Ectodermal cell (in vitro differentiated cells): Measurements from ENCODE around the gene LPP.
A peak's percentile ranks its signal among the peaks of the same experiment; 100 is the strongest.

ENCODE experiments used
- H3K27ac ChIP-seq: 2 replicates; pipeline ENCODE4 v1.7.0; 2013; ENCODE audit warnings: mild to moderate bottlenecking, low read depth, low read length; ENCODE audit not compliant: insufficient read depth, poor library complexity, severe bottlenecking
- H3K27me3 ChIP-seq: 2 replicates; pipeline ENCODE4 v1.7.0; 2013; ENCODE audit warnings: mild to moderate bottlenecking, low read length; ENCODE audit not compliant: insufficient read depth, control insufficient read depth, poor library complexity, severe bottlenecking
- H3K36me3 ChIP-seq: one replicate; pipeline ENCODE4 v1.7.0; 2013; ENCODE audit warnings: low read length; ENCODE audit not compliant: control insufficient read depth, insufficient read depth
- H3K4me1 ChIP-seq: one replicate; pipeline ENCODE4 v1.7.0; 2013; ENCODE audit warnings: low read length; ENCODE audit not compliant: control insufficient read depth, insufficient read depth
- H3K4me3 ChIP-seq: 2 replicates; pipeline ENCODE4 v1.7.0; 2013; ENCODE audit warnings: low read depth, low read length, control low read depth; ENCODE audit not compliant: insufficient read depth
- H3K9me3 ChIP-seq: 2 replicates; pipeline ENCODE4 v1.7.0; 2013; ENCODE audit warnings: mild to moderate bottlenecking, low read length, moderate library complexity; ENCODE audit not compliant: control insufficient read depth
- WGBS, 2 experiments: methylation state at CpG; one replicate each; pipeline ENCODE4 v1.1.7; 2013; ENCODE audit warnings: missing lambda C conversion rate in 2 of 2; 5-methylcytosine and 5-hydroxymethylcytosine counted together

LPP gene

GRCh38 chr3:188178293-188178936 is 24.5 kb downstream of the LPP start:
- 94 to 95% methylated on average over 7 of the region's 7 CpGs for WGBS, 2 experiments
- Histone ChIP-seq H3K27ac (no peak overlapping the region), H3K27me3 (no peaks in the 10 kb centered on the region), H3K36me3 (no peaks in the 10 kb centered on the region), H3K9me3 (no peaks in the 10 kb centered on the region), H3K4me3 (no peak overlapping the region), H3K4me1 (peaks cover 15% of the 10 kb centered on the region)

- WGBS, 2 experiments, result 78% methylated on average over 16 of the region's 16 CpGs
- H3K36me3 ChIP-seq, result no peaks in the 10 kb centered on the region
- H3K4me3 ChIP-seq, result no peak overlapping the region
- H3K4me1 ChIP-seq, result peaks cover 15% of the 10 kb centered on the region
- H3K27me3 ChIP-seq, result no peaks in the 10 kb centered on the region
- no peaks in the 10 kb centered on the region for H3K9me3 ChIP-seq
- no peak overlapping the region for H3K27ac ChIP-seq
Observed at GRCh38 chr3:188179006-188179966, 25.3 kb downstream of the LPP start.

GRCh38 chr3:188180114-188180513 is 26.2 kb downstream of the LPP start:
- H3K4me1 ChIP-seq, result peaks cover 21% of the 10 kb centered on the region
- no peaks in the 10 kb centered on the region for H3K27me3 ChIP-seq
- WGBS, 2 experiments, result 87 to 89% methylated on average over 7 of the region's 7 CpGs
- no peak overlapping the region for H3K4me3 ChIP-seq
- no peaks in the 10 kb centered on the region for H3K36me3 ChIP-seq
- no peaks in the 10 kb centered on the region for H3K9me3 ChIP-seq
- H3K27ac ChIP-seq, result no peak overlapping the region

GRCh38 chr3:188183452-188183851 is 29.5 kb downstream of the LPP start:
- H3K4me1 ChIP-seq, result peaks cover 30% of the 10 kb centered on the region
- H3K27me3 ChIP-seq, result no peaks in the 10 kb centered on the region
- no peak overlapping the region for H3K27ac ChIP-seq
- 95% methylated on average over 5 of the region's 5 CpGs for WGBS, 2 experiments
- H3K9me3 ChIP-seq, result no peaks in the 10 kb centered on the region
- H3K36me3 ChIP-seq, result no peaks in the 10 kb centered on the region
- no peak overlapping the region for H3K4me3 ChIP-seq

- Histone ChIP-seq H3K27ac (no peak overlapping the region), H3K4me1 (peaks cover 23% of the 10 kb centered on the region), H3K9me3 (no peaks in the 10 kb centered on the region), H3K27me3 (no peaks in the 10 kb centered on the region), H3K36me3 (no peaks in the 10 kb centered on the region), H3K4me3 (no peak overlapping the region)
- WGBS, 2 experiments, result 74 to 80% methylated on average over 3 of the region's 3 CpGs
Observed at GRCh38 chr3:188184160-188184559, 30.2 kb downstream of the LPP start.

- Histone ChIP-seq H3K9me3 (no peaks in the 10 kb centered on the region), H3K27me3 (no peaks in the 10 kb centered on the region), H3K4me1 (peaks cover 18% of the 10 kb centered on the region), H3K4me3 (no peak overlapping the region), H3K36me3 (no peaks in the 10 kb centered on the region), H3K27ac (no peak overlapping the region)
- WGBS, 2 experiments, result 77 to 80% methylated on average over 3 of the region's 3 CpGs
Observed at GRCh38 chr3:188184649-188185048, 30.7 kb downstream of the LPP start.

GRCh38 chr3:188185717-188186251 is 31.8 kb downstream of the LPP start:
- Histone ChIP-seq H3K4me1 (peaks cover 16% of the 10 kb centered on the region), H3K4me3 (no peak overlapping the region), H3K36me3 (no peaks in the 10 kb centered on the region), H3K27ac (peak overlapping the region; percentile 60), H3K9me3 (no peaks in the 10 kb centered on the region), H3K27me3 (no peaks in the 10 kb centered on the region)
- WGBS, 2 experiments, result 38 to 47% methylated on average over 7 of the region's 7 CpGs

GRCh38 chr3:188187053-188187452 is 33.1 kb downstream of the LPP start:
- WGBS, 2 experiments, result 100% methylated on average over 1 of the region's 2 CpGs; no CpG with 5 or more reads in 1 of the 2 experiments
- Histone ChIP-seq H3K27ac (no peak overlapping the region), H3K27me3 (no peaks in the 10 kb centered on the region)

GRCh38 chr3:188188911-188189310 is 35.0 kb downstream of the LPP start:
- peaks cover 16% of the 10 kb centered on the region for H3K4me1 ChIP-seq
- H3K27me3 ChIP-seq, result no peaks in the 10 kb centered on the region
- H3K9me3 ChIP-seq, result no peaks in the 10 kb centered on the region
- H3K4me3 ChIP-seq, result no peak overlapping the region
- H3K27ac ChIP-seq, result no peak overlapping the region
- no peaks in the 10 kb centered on the region for H3K36me3 ChIP-seq

More at GRCh38 chr3:188187053-188187452, 33.1 kb downstream of the LPP start:
- Histone ChIP-seq H3K4me3 (no peak overlapping the region), H3K4me1 (peaks cover 16% of the 10 kb centered on the region), H3K36me3 (no peaks in the 10 kb centered on the region), H3K9me3 (no peaks in the 10 kb centered on the region)

GRCh38 chr3:188191460-188191859 is 37.5 kb downstream of the LPP start:
- Histone ChIP-seq H3K27me3 (no peaks in the 10 kb centered on the region), H3K9me3 (no peaks in the 10 kb centered on the region), H3K4me3 (no peak overlapping the region), H3K4me1 (peaks cover 6% of the 10 kb centered on the region), H3K27ac (no peak overlapping the region), H3K36me3 (no peaks in the 10 kb centered on the region)
- WGBS, 2 experiments, result 87 to 96% methylated on average over 2 to 3 of the region's 3 CpGs
